CD4-positive, alpha-beta memory T cell (primary cell): Measurements from ENCODE around the gene FAAP100. TPM values are rescaled to one million over a fixed set of nuclear protein-coding genes. Genes with fewer than 3 reads are reported as not detected.
A peak's percentile ranks its signal among the peaks of the same experiment; 100 is the strongest.

Experiments
- CTCF ChIA-PET: fragments of 350-600 bp; sonication (Branson Sonifier 250); formaldehyde crosslinking; loops from one replicate; lab custom pipeline; 2021; ENCODE audit warnings: inconsistent platforms; ENCODE audit not compliant: partially characterized antibody; lab: Charles Lee
- POLR2A ChIA-PET: fragments of 350-600 bp; sonication (Branson Sonifier 250); formaldehyde crosslinking; loops from one replicate; lab custom pipeline; 2021; ENCODE audit not compliant: partially characterized antibody; lab: Charles Lee
- DNase-seq, 5 donors: peaks; one replicate each; pipeline versions ENCODE4 v3.0.0 to v3.0.0-alpha.2; 2020 to 2022; ENCODE audit warnings: mixed read lengths in 1 of 5
- H3K27ac ChIP-seq: one replicate; pipeline ENCODE4 v1.7.0; 2013; ENCODE audit warnings: low read depth, low read length
- H3K27me3 ChIP-seq: 2 replicates; pipeline ENCODE4 v1.7.0; 2013; ENCODE audit warnings: mild to moderate bottlenecking, low read length, moderate library complexity; ENCODE audit not compliant: insufficient read depth
- H3K36me3 ChIP-seq: 2 replicates; pipeline ENCODE4 v1.7.0; 2013; ENCODE audit warnings: mild to moderate bottlenecking, low read length, moderate library complexity; ENCODE audit not compliant: insufficient read depth
- H3K4me1 ChIP-seq: 2 replicates; pipeline ENCODE4 v1.7.0; 2013; ENCODE audit warnings: mild to moderate bottlenecking, low read length, moderate library complexity; ENCODE audit not compliant: insufficient read depth
- H3K4me3 ChIP-seq, 2 donors: one replicate each; pipeline ENCODE4 v1.7.0; 2013; ENCODE audit warnings: low read length in 2 of 2, mild to moderate bottlenecking in 1 of 2
- H3K9me3 ChIP-seq, 2 donors: one replicate each; pipeline ENCODE4 v1.7.0; 2013; ENCODE audit warnings: low read length in 2 of 2, control low read depth in 1 of 2; ENCODE audit not compliant: control insufficient read depth in 1 of 2
- H3K27ac Mint-ChIP-seq, 7 donors: one replicate each; pipeline ENCODE4 v1.8.0; 2020 to 2021; ENCODE audit warnings: mixed read lengths in 7 of 7, mild to moderate bottlenecking in 6 of 7, inconsistent platforms in 3 of 7, moderate library complexity in 3 of 7
- H3K27me3 Mint-ChIP-seq, 2 donors: one replicate each; pipeline ENCODE4 v1.8.0; 2020 to 2021; ENCODE audit warnings: mixed read lengths in 2 of 2
- H3K36me3 Mint-ChIP-seq, 2 donors: one replicate each; pipeline ENCODE4 v1.8.0; 2020 to 2021; ENCODE audit warnings: mixed read lengths in 2 of 2, inconsistent platforms in 1 of 2, mild to moderate bottlenecking in 1 of 2
- H3K4me1 Mint-ChIP-seq, 4 donors: one replicate each; pipeline ENCODE4 v1.8.0; 2020 to 2021; ENCODE audit warnings: mixed read lengths in 4 of 4, mild to moderate bottlenecking in 1 of 4
- H3K4me3 Mint-ChIP-seq, 8 donors: one replicate each; pipeline ENCODE4 v1.8.0; 2020 to 2021; ENCODE audit warnings: mixed read lengths in 8 of 8, mild to moderate bottlenecking in 7 of 8, moderate library complexity in 6 of 8, inconsistent platforms in 3 of 8
- H3K9me3 Mint-ChIP-seq, 8 donors: one replicate each; pipeline ENCODE4 v1.8.0; 2020 to 2021; ENCODE audit warnings: mixed read lengths in 8 of 8, mild to moderate bottlenecking in 5 of 8, inconsistent platforms in 3 of 8, moderate library complexity in 1 of 8
- intact Hi-C: fragments of 100-400 bp; cut with micrococcal nuclease; formaldehyde crosslinking; loops from one replicate; pipeline ENCODE4 v1.15.1; 2023
- polyA plus RNA-seq, 2 donors: library from polyadenylated mRNA; unstranded; fragments of 300-500 nt; fragmentation: Illumina TruSeq; gene quantifications; one replicate each; pipeline ENCODE4 v1.2.3, GENCODE V29; 2021
- total RNA-seq, 2 experiments: library from RNA; stranded (reverse); gene quantifications; one replicate each; pipeline ENCODE4 v1.2.3, GENCODE V29; 2021

The FAAP100 gene
- total and polyA plus RNA-seq, 4 experiments from 2014 or later: 8.5 to 56.0 (median 33.9) TPM

DNA sequence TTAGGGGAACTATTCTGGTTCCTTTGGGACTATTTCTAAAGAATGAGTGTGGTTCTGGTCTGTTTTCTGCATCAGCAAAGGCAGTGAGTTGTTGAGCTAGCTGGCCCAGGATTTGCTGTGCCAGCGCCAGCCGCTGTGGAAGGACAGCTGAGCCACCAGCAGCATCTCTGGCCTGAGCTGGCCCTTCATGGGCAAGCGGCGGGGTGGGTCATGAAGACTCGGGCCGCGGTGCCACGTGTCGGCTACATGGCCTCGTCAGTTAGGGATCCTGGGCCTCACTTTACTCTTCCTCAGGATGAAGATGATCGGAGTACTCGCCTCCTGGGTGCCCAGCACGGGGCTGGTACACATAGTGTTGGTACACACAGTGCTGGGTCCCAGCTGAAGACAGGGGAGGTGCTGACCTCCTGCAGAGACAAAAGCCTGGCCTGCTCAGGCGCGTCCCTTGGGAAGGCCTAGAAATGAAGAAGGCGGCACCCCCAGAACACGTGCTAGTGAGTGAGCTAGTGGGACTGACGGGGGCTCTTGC is 17.9 kb upstream of the FAAP100 start:
- DNase-seq: no peak
- Histone ChIP-seq H3K27me3 (no peaks in the 10 kb centered on the region), H3K9me3 (no peaks in the 10 kb centered on the region), H3K4me3 (no peak overlapping the region), H3K4me1 (no peaks in the 10 kb centered on the region), H3K36me3 (peaks cover 76% of the 10 kb centered on the region), H3K27ac (no peak overlapping the region)
- Mint-ChIP-seq H3K9me3 (no peaks in the 10 kb centered on the region), H3K4me3 (no peak overlapping the region), H3K27ac (no peak overlapping the region), H3K27me3 (no peaks in the 10 kb centered on the region), H3K36me3 (peaks cover 34 to 73% of the 10 kb centered on the region in 2 donors), H3K4me1 (peaks cover 0 to 2% (median 0%) of the 10 kb centered on the region in 4 donors)
- intact Hi-C loops: no loop called here
- ChIA-PET POLR2A (interaction anchor here (1.7 kb wide), 1 partner anchor 18 kb away, joined by 4 read pairs; the partner anchor contains the start of gene FAAP100), CTCF (interaction anchor here (1.0 kb wide), 1 partner anchor 31 kb away, joined by 4 read pairs; no protein-coding TSS in a partner anchor)

- no peak overlapping the region for H3K4me3 ChIP-seq
- H3K36me3 ChIP-seq: peaks cover 77% of the 10 kb centered on the region
- H3K36me3 Mint-ChIP-seq: peaks cover 31 to 76% of the 10 kb centered on the region in 2 donors
- H3K4me3 Mint-ChIP-seq: no peak overlapping the region
- ChIA-PET POLR2A (interaction anchor here (1.7 kb wide), 1 partner anchor 16 kb away, joined by 4 read pairs; the partner anchor contains the start of gene FAAP100), CTCF (no interaction called here)
- H3K27ac ChIP-seq: no peak overlapping the region
- H3K9me3 ChIP-seq: no peaks in the 10 kb centered on the region
- peaks cover 0 to 2% (median 0%) of the 10 kb centered on the region in 4 donors for H3K4me1 Mint-ChIP-seq
- H3K9me3 Mint-ChIP-seq: no peaks in the 10 kb centered on the region
- no peak for DNase-seq
- peak overlapping the region in 1 of 7 donors; percentile 6 for H3K27ac Mint-ChIP-seq
- H3K4me1 ChIP-seq: no peaks in the 10 kb centered on the region
- H3K27me3 Mint-ChIP-seq: no peaks in the 10 kb centered on the region
- no peaks in the 10 kb centered on the region for H3K27me3 ChIP-seq
- intact Hi-C loops: no loop called here
Measured at GRCh38 chr17:81568416-81568815, 16.3 kb upstream of the FAAP100 start.

- H3K4me3 ChIP-seq: no peak overlapping the region
- CTCF ChIA-PET: interaction anchor here (0.9 kb wide), 1 partner anchor 33 kb away, joined by 3 read pairs; no protein-coding TSS in a partner anchor
- intact Hi-C loops: no loop called here
- no peak overlapping the region for H3K27ac ChIP-seq
- no peaks in the 10 kb centered on the region for H3K4me1 ChIP-seq
- Mint-ChIP-seq H3K36me3 (peaks cover 31 to 75% of the 10 kb centered on the region in 2 donors), H3K4me1 (peaks cover 0 to 2% (median 0%) of the 10 kb centered on the region in 4 donors), H3K27ac (no peak overlapping the region), H3K27me3 (no peaks in the 10 kb centered on the region), H3K9me3 (no peaks in the 10 kb centered on the region), H3K4me3 (no peak overlapping the region)
- H3K36me3 ChIP-seq: peaks cover 79% of the 10 kb centered on the region
- POLR2A ChIA-PET: interaction anchor here (1.3 to 1.4 kb wide), 2 partner anchors 15 to 51 kb away, joined by 4 to 6 read pairs; partner anchors contain the start of gene FAAP100
- H3K9me3 ChIP-seq: no peaks in the 10 kb centered on the region
- DNase-seq: no peak
- H3K27me3 ChIP-seq: no peaks in the 10 kb centered on the region
Measured at GRCh38 chr17:81567191-81567590, 15.0 kb upstream of the FAAP100 start.

DNA sequence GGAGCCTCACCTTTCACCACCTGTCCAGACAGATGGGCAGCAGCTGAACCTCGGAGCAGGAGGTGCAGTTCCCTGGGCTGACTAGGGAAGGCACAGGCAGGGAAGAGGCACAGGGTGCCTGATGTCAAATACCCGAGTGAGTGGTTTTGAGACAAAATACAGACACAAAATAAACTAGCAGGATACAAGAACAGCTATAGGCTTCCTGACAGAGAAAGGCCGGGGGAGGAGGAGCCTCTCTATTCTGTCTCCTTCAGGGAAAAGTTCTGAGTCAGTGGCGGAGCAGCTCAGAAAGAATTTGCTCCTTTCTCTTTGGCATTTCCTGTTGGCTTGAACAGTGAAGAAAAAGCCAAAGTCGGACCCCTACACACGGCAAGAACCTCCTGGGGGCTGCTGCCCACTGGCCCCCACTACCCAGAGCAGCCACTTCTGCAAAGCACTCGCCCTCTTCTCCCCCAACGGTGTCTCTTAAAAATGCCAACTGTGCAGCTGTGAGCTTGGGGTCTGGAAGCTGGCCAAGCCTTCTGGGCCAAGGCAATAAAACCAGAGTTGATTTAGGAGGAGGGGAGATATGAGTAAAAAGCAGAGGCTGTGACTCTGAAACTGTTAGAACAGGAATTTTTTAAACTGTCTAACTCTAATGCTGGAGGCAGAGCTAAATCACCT is 14.4 kb upstream of the FAAP100 start:
- ChIA-PET POLR2A (interaction anchor here (1.3 to 1.4 kb wide), 2 partner anchors 14 to 51 kb away, joined by 4 to 6 read pairs; partner anchors contain the start of gene FAAP100), CTCF (interaction anchor here (0.9 kb wide), 1 partner anchor 34 kb away, joined by 3 read pairs; no protein-coding TSS in a partner anchor)
- H3K9me3 ChIP-seq: no peaks in the 10 kb centered on the region
- no peaks in the 10 kb centered on the region for H3K4me1 ChIP-seq
- Mint-ChIP-seq H3K27ac (peak overlapping the region in 3 of 7 donors; percentile 13 to 70 (median 63)), H3K4me3 (no peak overlapping the region), H3K4me1 (peaks cover 0 to 2% (median 0%) of the 10 kb centered on the region in 4 donors), H3K27me3 (no peaks in the 10 kb centered on the region), H3K36me3 (peaks cover 31 to 79% of the 10 kb centered on the region in 2 donors), H3K9me3 (no peaks in the 10 kb centered on the region)
- no peaks in the 10 kb centered on the region for H3K27me3 ChIP-seq
- intact Hi-C loops: no loop called here
- H3K27ac ChIP-seq: no peak overlapping the region
- H3K36me3 ChIP-seq: peaks cover 79% of the 10 kb centered on the region
- no peak for DNase-seq
- H3K4me3 ChIP-seq: no peak overlapping the region

DNA sequence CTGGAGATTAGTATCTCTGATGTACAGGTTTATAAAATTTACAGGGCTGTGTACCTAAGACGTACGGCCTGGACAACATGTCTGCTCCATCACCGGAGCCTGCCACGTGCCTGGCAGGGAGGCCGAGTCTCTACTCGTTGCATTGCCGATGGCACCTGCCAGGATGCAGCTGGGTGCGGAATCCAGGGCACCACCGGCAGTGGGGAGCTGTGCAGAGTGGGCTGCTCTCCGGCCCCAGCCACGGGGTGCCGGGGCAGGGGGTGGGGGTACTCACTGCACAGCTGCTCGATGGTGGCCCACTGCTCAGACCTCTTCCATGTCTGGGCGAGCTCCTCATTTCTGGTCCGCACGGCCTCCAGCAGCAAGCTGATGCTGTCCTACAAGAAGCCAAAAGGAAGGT is 13.1 kb upstream of the FAAP100 start:
- no peaks in the 10 kb centered on the region for H3K27me3 Mint-ChIP-seq
- peaks cover 31 to 79% of the 10 kb centered on the region in 2 donors for H3K36me3 Mint-ChIP-seq
- H3K4me3 Mint-ChIP-seq: no peak overlapping the region
- intact Hi-C loops: no loop called here
- CTCF ChIA-PET: no interaction called here
- Histone ChIP-seq H3K27ac (no peak overlapping the region), H3K4me1 (no peaks in the 10 kb centered on the region), H3K27me3 (no peaks in the 10 kb centered on the region), H3K36me3 (peaks cover 72% of the 10 kb centered on the region), H3K4me3 (no peak overlapping the region), H3K9me3 (no peaks in the 10 kb centered on the region)
- H3K27ac Mint-ChIP-seq: no peak overlapping the region
- H3K4me1 Mint-ChIP-seq: peaks cover 0 to 2% (median 0%) of the 10 kb centered on the region in 4 donors
- H3K9me3 Mint-ChIP-seq: no peaks in the 10 kb centered on the region
- DNase-seq: no peak
- POLR2A ChIA-PET: no interaction called here

- Mint-ChIP-seq H3K27me3 (no peaks in the 10 kb centered on the region), H3K4me3 (no peak overlapping the region), H3K36me3 (peaks cover 31 to 75% of the 10 kb centered on the region in 2 donors), H3K4me1 (peaks cover 0 to 2% (median 0%) of the 10 kb centered on the region in 4 donors), H3K9me3 (no peaks in the 10 kb centered on the region), H3K27ac (no peak overlapping the region)
- Histone ChIP-seq H3K9me3 (no peaks in the 10 kb centered on the region), H3K4me1 (no peaks in the 10 kb centered on the region), H3K27me3 (no peaks in the 10 kb centered on the region), H3K4me3 (no peak overlapping the region), H3K36me3 (peaks cover 68% of the 10 kb centered on the region), H3K27ac (no peak overlapping the region)
- no peak for DNase-seq
- intact Hi-C loops: no loop called here
- CTCF ChIA-PET: interaction anchor here (1.7 kb wide), 1 partner anchor 37 kb away, joined by 4 read pairs; no protein-coding TSS in a partner anchor
- POLR2A ChIA-PET: no interaction called here
Measured at GRCh38 chr17:81564778-81565177, 12.6 kb upstream of the FAAP100 start.
